DOHH2 (cell line): ENCODE measurements around the gene DMD.

Experiments used
- H3F3A ChIP-seq: fragments of 200-600 bp; sonication (generic), shearing (Covaris generic); 2 replicates; pipeline ENCODE4 v1.6.0; 2016; ENCODE audit warnings: antibody characterized with exemption, mild to moderate bottlenecking; ENCODE audit not compliant: control insufficient read depth, insufficient read depth
- H3K27ac ChIP-seq: fragments of 200-600 bp; sonication (generic); 2 replicates; pipeline ENCODE4 v1.5.1; 2014; ENCODE audit warnings: low read depth, mild to moderate bottlenecking, low read length, moderate library complexity
- H3K27me3 ChIP-seq: fragments of 200-600 bp; sonication (generic); 2 replicates; pipeline ENCODE4 v1.6.1; 2014; ENCODE audit warnings: mild to moderate bottlenecking, low read length, mixed read lengths; ENCODE audit not compliant: control insufficient read depth
- H3K36me3 ChIP-seq: fragments of 200-600 bp; sonication (generic); 2 replicates; pipeline ENCODE4 v1.6.1; 2014; ENCODE audit warnings: mild to moderate bottlenecking, low read length, moderate library complexity, mixed read lengths; ENCODE audit not compliant: control insufficient read depth
- H3K4me1 ChIP-seq: fragments of 200-600 bp; sonication (generic); 2 replicates; pipeline ENCODE4 v1.6.1; 2014; ENCODE audit warnings: mild to moderate bottlenecking, low read length, mixed read lengths; ENCODE audit not compliant: control insufficient read depth
- H3K4me2 ChIP-seq: fragments of 200-600 bp; sonication (generic); 2 replicates; pipeline ENCODE4 v1.6.0; 2014; ENCODE audit warnings: mild to moderate bottlenecking, low read length, moderate library complexity
- H3K4me3 ChIP-seq: fragments of 200-600 bp; sonication (generic); 2 replicates; pipeline ENCODE4 v1.5.1; 2014; ENCODE audit warnings: mild to moderate bottlenecking, low read length, mixed read lengths
- H3K79me2 ChIP-seq: fragments of 200-600 bp; sonication (generic); 2 replicates; pipeline ENCODE4 v1.6.1; 2014; ENCODE audit warnings: mild to moderate bottlenecking, low read length, mixed read lengths; ENCODE audit not compliant: control insufficient read depth
- H3K9me2 ChIP-seq: fragments of 200-600 bp; sonication (generic); replicated peaks from 2 replicates; pipeline ENCODE4 v1.6.1; 2014; ENCODE audit warnings: mild to moderate bottlenecking, low read length, mixed read lengths; ENCODE audit not compliant: control insufficient read depth
- H3K9me3 ChIP-seq: fragments of 200-600 bp; sonication (generic); 2 replicates; pipeline ENCODE4 v1.6.1; 2014; ENCODE audit warnings: antibody characterized with exemption, low read length, mixed read lengths; ENCODE audit not compliant: control insufficient read depth, insufficient read depth
- H4K20me1 ChIP-seq: fragments of 200-600 bp; sonication (generic); 2 replicates; pipeline ENCODE4 v1.6.0; 2014; ENCODE audit warnings: low read depth, mild to moderate bottlenecking, antibody characterized with exemption, low read length, moderate library complexity; ENCODE audit not compliant: control insufficient read depth, insufficient read depth
- EZH2phosphoT487 ChIP-seq: fragments of 200-600 bp; sonication (generic); IDR thresholded peaks from 2 replicates; pipeline ENCODE4 v1.6.1; 2017; ENCODE audit warnings: borderline replicate concordance, mild to moderate bottlenecking, antibody characterized with exemption, low read length, moderate library complexity, mixed read lengths
- TF ChIP-seq, protein P1 (sequence below): fragments of 200-600 bp; sonication (generic); IDR thresholded peaks from one replicate; pipeline ENCODE4 v1.5.1; 2014; ENCODE audit warnings: antibody characterized with exemption, mild to moderate bottlenecking, low read depth, low read length; ENCODE audit not compliant: poor library complexity, severe bottlenecking

DMD gene

DNA sequence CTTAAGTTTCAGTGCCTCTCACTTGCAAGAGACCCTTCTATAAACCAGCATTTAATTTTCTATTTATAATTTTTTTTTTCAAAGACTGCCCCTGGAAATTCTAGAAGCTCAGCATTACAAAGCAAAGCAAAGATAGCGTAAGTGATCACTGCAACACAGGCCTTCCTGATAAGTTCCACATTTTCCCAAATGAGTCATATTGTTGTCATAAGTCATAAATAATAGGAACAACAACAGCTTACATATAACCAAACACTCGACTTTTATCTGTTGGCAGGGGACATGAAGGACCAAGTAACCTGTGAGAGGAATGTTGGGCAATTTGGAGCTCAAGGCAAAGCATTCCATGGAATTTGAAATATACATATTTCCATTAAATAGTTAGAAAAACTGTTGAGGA, 815.5 kb downstream of the DMD start:
- TF ChIP-seq EZH2phosphoT487 = no peak
- TF ChIP-seq, protein P1, sequence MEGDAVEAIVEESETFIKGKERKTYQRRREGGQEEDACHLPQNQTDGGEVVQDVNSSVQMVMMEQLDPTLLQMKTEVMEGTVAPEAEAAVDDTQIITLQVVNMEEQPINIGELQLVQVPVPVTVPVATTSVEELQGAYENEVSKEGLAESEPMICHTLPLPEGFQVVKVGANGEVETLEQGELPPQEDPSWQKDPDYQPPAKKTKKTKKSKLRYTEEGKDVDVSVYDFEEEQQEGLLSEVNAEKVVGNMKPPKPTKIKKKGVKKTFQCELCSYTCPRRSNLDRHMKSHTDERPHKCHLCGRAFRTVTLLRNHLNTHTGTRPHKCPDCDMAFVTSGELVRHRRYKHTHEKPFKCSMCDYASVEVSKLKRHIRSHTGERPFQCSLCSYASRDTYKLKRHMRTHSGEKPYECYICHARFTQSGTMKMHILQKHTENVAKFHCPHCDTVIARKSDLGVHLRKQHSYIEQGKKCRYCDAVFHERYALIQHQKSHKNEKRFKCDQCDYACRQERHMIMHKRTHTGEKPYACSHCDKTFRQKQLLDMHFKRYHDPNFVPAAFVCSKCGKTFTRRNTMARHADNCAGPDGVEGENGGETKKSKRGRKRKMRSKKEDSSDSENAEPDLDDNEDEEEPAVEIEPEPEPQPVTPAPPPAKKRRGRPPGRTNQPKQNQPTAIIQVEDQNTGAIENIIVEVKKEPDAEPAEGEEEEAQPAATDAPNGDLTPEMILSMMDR = no peak
- H3K27me3 ChIP-seq = no peaks in the 10 kb centered on the region
- H3K9me3 ChIP-seq = no peaks in the 10 kb centered on the region
- H3F3A ChIP-seq = no peaks in the 10 kb centered on the region
- no peak overlapping the region for H3K27ac ChIP-seq
- no peaks in the 10 kb centered on the region for H3K79me2 ChIP-seq
- no peaks in the 10 kb centered on the region for H3K36me3 ChIP-seq
- no peaks in the 10 kb centered on the region for H4K20me1 ChIP-seq
- no peaks in the 10 kb centered on the region for H3K4me1 ChIP-seq
- H3K4me3 ChIP-seq = no peak overlapping the region
- no peaks in the 10 kb centered on the region for H3K9me2 ChIP-seq
- no peak overlapping the region for H3K4me2 ChIP-seq

DNA sequence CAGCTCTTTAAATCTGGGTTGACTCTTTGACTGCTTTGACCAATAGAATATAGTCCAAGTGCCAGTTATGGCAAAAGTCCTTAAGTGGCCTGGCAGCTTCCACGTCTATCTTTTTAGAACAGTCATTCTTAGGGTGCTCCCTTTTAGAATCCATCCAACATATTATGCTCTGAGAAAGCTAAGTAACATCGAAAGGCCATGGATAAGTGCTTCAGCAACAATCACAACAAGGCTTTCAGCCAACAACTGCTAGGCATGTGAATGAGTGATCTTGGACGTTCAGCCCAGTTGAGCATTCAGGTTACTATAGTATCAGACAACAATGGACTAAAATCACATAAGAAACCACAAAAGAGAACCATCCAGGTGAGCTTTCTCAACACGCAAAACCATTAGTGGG, 818.7 kb downstream of the DMD start:
- Histone ChIP-seq H3K4me2 (no peak overlapping the region), H3K4me1 (no peaks in the 10 kb centered on the region), H3F3A (no peaks in the 10 kb centered on the region), H3K27ac (no peak overlapping the region), H3K4me3 (no peak overlapping the region), H3K79me2 (no peaks in the 10 kb centered on the region), H3K36me3 (no peaks in the 10 kb centered on the region), H3K9me3 (no peaks in the 10 kb centered on the region), H3K9me2 (no peaks in the 10 kb centered on the region), H4K20me1 (no peaks in the 10 kb centered on the region), H3K27me3 (no peaks in the 10 kb centered on the region)
- TF ChIP-seq, protein P1 = no peak
- TF ChIP-seq EZH2phosphoT487 = no peak

DNA sequence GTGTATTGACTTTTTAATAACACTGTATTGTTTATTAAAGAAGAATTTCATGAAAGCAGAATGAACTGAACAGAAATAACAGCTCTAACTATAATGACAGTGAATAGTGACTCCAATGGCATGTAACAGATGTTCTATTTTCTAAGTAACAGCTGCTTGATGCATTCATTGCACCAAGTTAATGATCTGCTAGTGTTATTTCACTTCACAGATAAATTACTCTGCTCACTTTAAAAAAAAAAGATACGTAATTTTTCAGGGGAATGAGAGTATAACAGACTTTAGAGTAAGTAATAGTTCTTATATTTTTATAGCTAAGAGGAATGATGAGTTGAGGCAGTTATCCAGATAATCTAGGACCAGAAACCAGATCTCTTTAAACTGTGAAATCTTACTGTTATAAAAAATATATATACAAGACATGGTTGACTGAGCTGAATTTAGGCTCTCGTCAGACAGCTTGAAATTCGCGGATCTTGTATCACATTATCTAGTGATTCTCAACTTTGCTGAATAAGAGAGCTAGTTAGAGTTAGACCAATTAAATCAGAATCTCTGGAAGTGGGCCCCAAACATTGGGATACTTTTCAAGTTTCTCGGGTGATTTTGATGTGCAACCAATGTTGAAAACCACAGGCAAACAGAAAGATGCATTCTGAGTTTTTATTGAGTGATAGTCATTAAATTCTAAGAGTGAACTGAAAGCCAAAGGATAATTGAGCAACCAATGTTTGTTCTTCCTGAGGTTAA, 840.7 kb downstream of the DMD start:
- H3K36me3 ChIP-seq = no peaks in the 10 kb centered on the region
- TF ChIP-seq EZH2phosphoT487 = no peak
- TF ChIP-seq, protein P1 = no peak
- no peaks in the 10 kb centered on the region for H3K27me3 ChIP-seq
- H3K9me3 ChIP-seq = no peaks in the 10 kb centered on the region
- no peak overlapping the region for H3K4me2 ChIP-seq
- no peaks in the 10 kb centered on the region for H4K20me1 ChIP-seq
- no peaks in the 10 kb centered on the region for H3K9me2 ChIP-seq
- H3K79me2 ChIP-seq = no peaks in the 10 kb centered on the region
- H3K27ac ChIP-seq = no peak overlapping the region
- no peak overlapping the region for H3K4me3 ChIP-seq
- H3K4me1 ChIP-seq = no peaks in the 10 kb centered on the region
- no peaks in the 10 kb centered on the region for H3F3A ChIP-seq
